Nephron progenitor cell (in vitro differentiated cells): ENCODE data around the gene CEMP1.

Source experiments
- DNase-seq: peaks from one replicate; pipeline ENCODE4 v3.0.0; 2021
- H3K27ac Mint-ChIP-seq: 2 replicates; pipeline ENCODE4 v1.8.0; 2021; ENCODE audit warnings: mild to moderate bottlenecking, moderate library complexity, mixed read lengths
- H3K27me3 Mint-ChIP-seq: 2 replicates; pipeline ENCODE4 v1.8.0; 2021; ENCODE audit warnings: mild to moderate bottlenecking, low read depth, mixed read lengths; ENCODE audit not compliant: poor library complexity
- H3K36me3 Mint-ChIP-seq: 2 replicates; pipeline ENCODE4 v1.8.0; 2021; ENCODE audit warnings: low read depth, mixed read lengths
- H3K4me1 Mint-ChIP-seq: 2 replicates; pipeline ENCODE4 v1.8.0; 2021; ENCODE audit warnings: mixed read lengths
- H3K4me3 Mint-ChIP-seq: 2 replicates; pipeline ENCODE4 v1.8.0; 2021; ENCODE audit warnings: mild to moderate bottlenecking, moderate library complexity, mixed read lengths
- H3K9me3 Mint-ChIP-seq: 2 replicates; pipeline ENCODE4 v1.8.0; 2021; ENCODE audit warnings: mild to moderate bottlenecking, moderate library complexity, mixed read lengths
- CTCF ChIP-seq: fragments of 200-600 bp; sonication (generic); IDR thresholded peaks from 2 replicates; pipeline ENCODE4 v1.5.0; 2021; ENCODE audit warnings: antibody characterized with exemption

CEMP1 gene

GRCh38 chr16:2499454-2499853 lies 31.8 kb downstream of the CEMP1 start:
- Mint-ChIP-seq H3K36me3 (peaks cover 6% of the 10 kb centered on the region), H3K9me3 (no peaks in the 10 kb centered on the region), H3K4me1 (peaks cover 32% of the 10 kb centered on the region), H3K4me3 (no peak overlapping the region), H3K27me3 (peaks cover 3% of the 10 kb centered on the region), H3K27ac (no peak overlapping the region)
- no peak for DNase-seq
- TF ChIP-seq CTCF, result no peak

GRCh38 chr16:2498531-2499253 lies 32.5 kb downstream of the CEMP1 start:
- Mint-ChIP-seq H3K36me3 (peaks cover 6% of the 10 kb centered on the region), H3K27ac (no peak overlapping the region), H3K27me3 (peaks cover 3% of the 10 kb centered on the region), H3K9me3 (no peaks in the 10 kb centered on the region), H3K4me3 (no peak overlapping the region), H3K4me1 (peaks cover 31% of the 10 kb centered on the region)
- no peak for TF ChIP-seq CTCF
- no peak for DNase-seq

GRCh38 chr16:2497695-2498484 lies 33.3 kb downstream of the CEMP1 start:
- Mint-ChIP-seq H3K4me3 (peak overlapping the region; percentile 21), H3K27me3 (peaks cover 3% of the 10 kb centered on the region), H3K27ac (peak overlapping the region; percentile 88), H3K36me3 (peaks cover 6% of the 10 kb centered on the region), H3K9me3 (no peaks in the 10 kb centered on the region), H3K4me1 (peaks cover 29% of the 10 kb centered on the region)
- TF ChIP-seq CTCF, result no peak
- no peak for DNase-seq

DNA sequence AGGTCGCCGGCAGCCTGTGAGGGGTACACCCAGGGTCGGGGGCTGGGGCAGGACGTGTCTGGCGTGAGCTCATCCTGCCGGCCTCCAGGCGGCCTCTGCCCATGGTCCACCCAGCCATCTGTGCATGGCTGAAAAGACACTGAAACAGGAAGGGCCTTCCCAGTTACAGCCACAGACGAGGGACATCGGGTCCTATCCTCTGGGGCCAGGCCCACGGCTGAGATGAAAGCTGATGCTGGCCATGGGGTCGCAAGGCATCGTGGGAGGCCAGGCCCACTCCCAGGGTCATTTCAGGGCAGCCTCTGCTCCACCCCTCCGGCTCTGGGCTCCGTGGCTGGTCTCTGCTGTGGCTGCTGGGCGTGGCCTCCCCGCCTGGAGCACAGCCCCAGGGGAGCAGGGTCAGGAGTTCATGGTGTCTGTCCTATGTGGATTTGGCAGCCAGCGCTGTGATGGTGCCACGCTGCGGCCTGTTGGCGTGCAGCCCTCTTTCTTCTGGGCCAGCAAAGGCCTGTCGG lies 34.0 kb downstream of the CEMP1 start:
- Mint-ChIP-seq H3K9me3 (no peaks in the 10 kb centered on the region), H3K4me1 (peaks cover 22% of the 10 kb centered on the region), H3K4me3 (no peak overlapping the region), H3K27me3 (peaks cover 3% of the 10 kb centered on the region), H3K36me3 (peaks cover 6% of the 10 kb centered on the region), H3K27ac (peak overlapping the region; percentile 88)
- DNase-seq, result peak; percentile 56
- no peak for TF ChIP-seq CTCF

- no peak for TF ChIP-seq CTCF
- Mint-ChIP-seq H3K27ac (no peak overlapping the region), H3K4me3 (no peak overlapping the region), H3K9me3 (no peaks in the 10 kb centered on the region), H3K4me1 (peaks cover 16% of the 10 kb centered on the region), H3K36me3 (peaks cover 6% of the 10 kb centered on the region), H3K27me3 (peaks cover 3% of the 10 kb centered on the region)
- no peak for DNase-seq
These were observed 34.7 kb downstream of the CEMP1 start for GRCh38 chr16:2496223-2497115.
